T-helper 9 cell (primary cell): Measurements from ENCODE around the gene DYDC1.
"Not testable (repeated sequence)": the region's sequence is repeated elsewhere in the genome, so short reads cannot be mapped to it uniquely, and the experiment has no call there.

ENCODE experiments used
- DNase-seq: peaks from one replicate; pipeline ENCODE4 v3.0.0-alpha.2; 2020

Gene DYDC1

GRCh38 chr10:80333983-80334382 is 22.6 kb downstream of the DYDC1 start:
- no peak for DNase-seq

GRCh38 chr10:80324891-80325364 is 31.6 kb downstream of the DYDC1 start:
- no peak for DNase-seq

- no peak for DNase-seq
Observed at GRCh38 chr10:80324086-80324485, 32.5 kb downstream of the DYDC1 start.

GRCh38 chr10:80323311-80323710 is 33.2 kb downstream of the DYDC1 start:
- no peak for DNase-seq

- no peak for DNase-seq
Observed at GRCh38 chr10:80322711-80323110, 33.8 kb downstream of the DYDC1 start.

- DNase-seq = no peak
Observed at GRCh38 chr10:80322158-80322557, 34.4 kb downstream of the DYDC1 start.

GRCh38 chr10:80321183-80321582 is 35.4 kb downstream of the DYDC1 start:
- no peak for DNase-seq

GRCh38 chr10:80320377-80320776 is 36.2 kb downstream of the DYDC1 start:
- no peak for DNase-seq

- DNase-seq = no peak
Observed at GRCh38 chr10:80319725-80320290, 36.7 kb downstream of the DYDC1 start.

- DNase-seq = no peak
Observed at GRCh38 chr10:80319318-80319717, 37.2 kb downstream of the DYDC1 start.

- DNase-seq = no peak
Observed at GRCh38 chr10:80318742-80319141, 37.8 kb downstream of the DYDC1 start.

- no peak for DNase-seq
Observed at GRCh38 chr10:80315391-80315790, 41.2 kb downstream of the DYDC1 start.

GRCh38 chr10:80313523-80313922 is 43.0 kb downstream of the DYDC1 start:
- DNase-seq = no peak

- not testable (repeated sequence) for DNase-seq
Observed at GRCh38 chr10:80305989-80306388, 50.6 kb downstream of the DYDC1 start.

- DNase-seq = no peak
Observed at GRCh38 chr10:80296942-80297341, 59.6 kb downstream of the DYDC1 start.

- DNase-seq = no peak
Observed at GRCh38 chr10:80292607-80293239, 63.8 kb downstream of the DYDC1 start.

- no peak for DNase-seq
Observed at GRCh38 chr10:80290474-80291220, 65.9 kb downstream of the DYDC1 start.

- no peak for DNase-seq
Observed at GRCh38 chr10:80289451-80290287, 66.9 kb downstream of the DYDC1 start, which contains the start of gene MAT1A. MAT1A (minus strand) TSS chr10:80289658; CDS start chr10:80289423, 235 bp downstream.

- no peak for DNase-seq
Observed at GRCh38 chr10:80288849-80289248, 67.7 kb downstream of the DYDC1 start.
